Ascending aorta (tissue), 2 donors: ENCODE data around the gene ARPC1B. TPM values are rescaled to one million over a fixed set of nuclear protein-coding genes. Genes with fewer than 3 reads are reported as not detected.

Source experiments
- DNase-seq, 2 donors: peaks; one replicate each; pipeline ENCODE4 v3.0.0-alpha.2; 2019; ENCODE audit warnings: low spot score in 2 of 2
- H3K27ac ChIP-seq, 2 donors: fragments of 200-600 bp; sonication (generic); one replicate each; pipeline ENCODE4 v1.5.1; 2016 to 2017; ENCODE audit warnings: mild to moderate bottlenecking in 1 of 2
- H3K27me3 ChIP-seq: fragments of 200-600 bp; sonication (generic); one replicate; pipeline ENCODE4 v1.5.1; 2017
- H3K36me3 ChIP-seq, 2 donors: fragments of 200-600 bp; sonication (generic); one replicate each; pipeline ENCODE4 v1.5.1; 2016
- H3K4me1 ChIP-seq, 2 donors: fragments of 200-600 bp; sonication (generic); one replicate each; pipeline ENCODE4 v1.5.1; 2016 to 2017; ENCODE audit warnings: mild to moderate bottlenecking in 1 of 2
- H3K4me3 ChIP-seq, 2 donors: fragments of 200-600 bp; sonication (generic); one replicate each; pipeline ENCODE4 v1.5.1; 2016 to 2017; ENCODE audit warnings: mild to moderate bottlenecking in 1 of 2
- H3K9me3 ChIP-seq, 2 donors: fragments of 200-600 bp; sonication (generic); one replicate each; pipeline ENCODE4 v1.5.1; 2016
- intact Hi-C: fragments of 100-400 bp; cut with DNase I; formaldehyde crosslinking; loops from one replicate; pipeline ENCODE4 v1.15.1; 2023
- total RNA-seq: library from RNA; depleted of rRNA; stranded (reverse); fragments of >200 nt; gene quantifications from one replicate; pipeline ENCODE4 v1.1.0, GENCODE V29; 2016
- TF ChIP-seq, protein P1 (sequence below), 3 experiments: fragments of 200-600 bp in 2 of 3; fragments of 450-650 bp in 1 of 3; sonication (generic) in 2 of 3; IDR thresholded peaks; one replicate each; pipeline ENCODE4 v1.5.1; 2016 to 2019; ENCODE audit warnings: antibody characterized with exemption in 3 of 3, mild to moderate bottlenecking in 1 of 3, moderate library complexity in 1 of 3

Gene ARPC1B
- total RNA-seq, 1 donor from 2014 or later: 360 TPM

DNA sequence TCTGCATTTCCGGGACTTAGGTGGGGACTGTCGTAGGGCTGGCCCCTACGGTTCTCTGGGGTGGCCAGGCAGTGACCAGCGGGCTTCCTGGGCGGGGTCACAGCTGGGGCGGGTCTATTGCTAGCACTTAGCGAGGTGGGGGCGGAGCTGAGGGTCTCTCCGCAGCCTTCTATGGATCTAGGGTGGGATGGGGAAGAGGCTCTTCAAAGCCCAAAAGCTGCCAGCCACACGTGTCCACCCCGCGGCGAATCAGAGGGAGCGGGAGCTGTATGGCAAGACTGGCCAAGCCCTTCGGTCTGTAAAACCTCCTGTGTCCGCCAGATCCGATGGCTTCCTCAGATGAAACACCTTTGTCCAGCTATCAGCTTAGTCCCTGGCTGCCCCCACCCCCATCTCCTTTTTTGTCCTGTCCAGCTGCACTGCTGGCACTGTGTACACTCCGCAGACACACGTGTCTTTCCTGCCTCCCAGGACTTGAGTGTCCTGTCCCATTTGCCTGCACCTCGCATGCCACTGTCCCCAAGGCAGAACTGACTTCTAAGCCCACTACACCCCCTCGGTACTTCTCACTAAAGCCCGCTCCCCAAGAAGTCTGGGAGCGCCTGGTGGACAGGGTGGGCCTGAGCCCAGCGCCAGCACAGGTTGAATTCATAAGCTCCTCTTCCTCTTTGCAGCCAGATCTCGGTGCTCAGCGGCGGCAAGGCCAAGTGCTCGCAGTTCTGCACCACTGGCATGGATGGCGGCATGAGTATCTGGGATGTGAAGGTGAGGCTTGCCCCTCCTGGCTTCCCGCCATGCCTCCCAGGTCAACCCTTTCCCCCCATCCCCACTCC lies 19.0 kb downstream of the ARPC1B start:
- peak in 1 of 2 donors; percentile 76 for DNase-seq
- no peaks in the 10 kb centered on the region for H3K27me3 ChIP-seq
- intact Hi-C loops: loop anchor here (1.0 kb wide), 1 partner anchor 16 kb away; no protein-coding TSS in a partner anchor
- peaks cover 8 to 11% of the 10 kb centered on the region in 2 donors for H3K4me1 ChIP-seq
- H3K27ac ChIP-seq: peak overlapping the region; percentile 73 to 83
- TF ChIP-seq, protein P1, sequence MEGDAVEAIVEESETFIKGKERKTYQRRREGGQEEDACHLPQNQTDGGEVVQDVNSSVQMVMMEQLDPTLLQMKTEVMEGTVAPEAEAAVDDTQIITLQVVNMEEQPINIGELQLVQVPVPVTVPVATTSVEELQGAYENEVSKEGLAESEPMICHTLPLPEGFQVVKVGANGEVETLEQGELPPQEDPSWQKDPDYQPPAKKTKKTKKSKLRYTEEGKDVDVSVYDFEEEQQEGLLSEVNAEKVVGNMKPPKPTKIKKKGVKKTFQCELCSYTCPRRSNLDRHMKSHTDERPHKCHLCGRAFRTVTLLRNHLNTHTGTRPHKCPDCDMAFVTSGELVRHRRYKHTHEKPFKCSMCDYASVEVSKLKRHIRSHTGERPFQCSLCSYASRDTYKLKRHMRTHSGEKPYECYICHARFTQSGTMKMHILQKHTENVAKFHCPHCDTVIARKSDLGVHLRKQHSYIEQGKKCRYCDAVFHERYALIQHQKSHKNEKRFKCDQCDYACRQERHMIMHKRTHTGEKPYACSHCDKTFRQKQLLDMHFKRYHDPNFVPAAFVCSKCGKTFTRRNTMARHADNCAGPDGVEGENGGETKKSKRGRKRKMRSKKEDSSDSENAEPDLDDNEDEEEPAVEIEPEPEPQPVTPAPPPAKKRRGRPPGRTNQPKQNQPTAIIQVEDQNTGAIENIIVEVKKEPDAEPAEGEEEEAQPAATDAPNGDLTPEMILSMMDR (IDR thresholded peaks at IDR 0.05): no peak
- H3K9me3 ChIP-seq: no peaks in the 10 kb centered on the region
- H3K36me3 ChIP-seq: peaks cover 42 to 76% of the 10 kb centered on the region in 2 donors
- peak overlapping the region; percentile 62 to 80 for H3K4me3 ChIP-seq

DNA sequence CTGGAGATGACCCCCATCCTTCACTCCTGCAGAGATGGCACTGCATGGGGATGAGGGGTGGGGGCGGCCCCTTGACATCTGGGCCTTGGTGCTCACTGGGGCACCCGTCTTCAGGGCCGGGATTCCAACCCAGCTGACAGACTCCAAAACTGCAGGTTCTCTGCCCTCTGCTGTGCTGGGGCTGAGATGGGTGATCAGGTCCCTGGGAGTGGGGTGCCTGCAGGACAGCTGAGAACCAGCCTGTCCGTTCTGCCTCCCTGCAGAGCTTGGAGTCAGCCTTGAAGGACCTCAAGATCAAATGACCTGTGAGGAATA lies 19.6 kb downstream of the ARPC1B start:
- Histone ChIP-seq H3K27ac (no peak overlapping the region), H3K27me3 (no peaks in the 10 kb centered on the region), H3K4me1 (peaks cover 8 to 11% of the 10 kb centered on the region in 2 donors), H3K4me3 (peak overlapping the region in 1 of 2 donors; percentile 80), H3K36me3 (peaks cover 42 to 76% of the 10 kb centered on the region in 2 donors), H3K9me3 (no peaks in the 10 kb centered on the region)
- intact Hi-C loops: no loop called here
- no peak for DNase-seq
- TF ChIP-seq, protein P1 (IDR thresholded peaks at IDR 0.05): no peak

DNA sequence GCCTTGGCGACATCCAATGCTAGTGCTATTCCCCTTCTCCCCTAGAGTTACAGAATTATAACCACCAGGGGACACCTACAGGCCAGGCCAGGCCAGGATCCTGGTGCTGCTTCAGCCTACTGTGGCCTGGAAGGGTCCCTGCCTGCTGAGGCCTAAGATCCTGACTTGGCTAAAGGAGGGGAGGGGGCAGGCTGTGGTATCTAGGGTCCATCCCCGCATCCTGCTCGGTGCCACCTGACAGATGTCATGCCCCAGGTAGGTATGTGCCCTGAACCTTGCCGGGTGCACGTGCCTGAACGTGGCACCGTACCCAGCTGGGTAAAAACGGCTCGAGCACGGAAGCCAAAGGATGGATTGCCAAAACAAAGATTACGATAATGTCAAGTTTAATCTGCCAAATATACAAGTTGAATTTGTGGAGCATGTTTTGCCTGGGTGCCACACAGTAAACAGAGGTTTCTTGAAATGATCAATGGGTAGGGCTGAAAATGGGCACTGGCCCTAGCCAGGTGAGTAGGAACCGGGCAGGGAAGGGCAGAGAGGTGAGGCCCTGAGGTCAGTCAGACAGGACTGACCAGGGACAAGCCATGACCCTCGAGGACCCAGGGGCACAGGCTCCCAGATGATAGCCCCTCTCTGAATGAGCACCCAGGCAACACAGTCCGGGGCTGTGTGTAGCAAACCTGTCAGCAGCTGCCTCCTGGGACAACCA lies 21.2 kb downstream of the ARPC1B start:
- peaks cover 8 to 11% of the 10 kb centered on the region in 2 donors for H3K4me1 ChIP-seq
- H3K27me3 ChIP-seq: no peaks in the 10 kb centered on the region
- peaks cover 42 to 76% of the 10 kb centered on the region in 2 donors for H3K36me3 ChIP-seq
- no peak for DNase-seq
- intact Hi-C loops: no loop called here
- TF ChIP-seq, protein P1 (IDR thresholded peaks at IDR 0.05): peak in 1 of 3 experiments; percentile 7
- no peak overlapping the region for H3K4me3 ChIP-seq
- peak overlapping the region in 1 of 2 donors; percentile 20 for H3K27ac ChIP-seq
- H3K9me3 ChIP-seq: no peaks in the 10 kb centered on the region

DNA sequence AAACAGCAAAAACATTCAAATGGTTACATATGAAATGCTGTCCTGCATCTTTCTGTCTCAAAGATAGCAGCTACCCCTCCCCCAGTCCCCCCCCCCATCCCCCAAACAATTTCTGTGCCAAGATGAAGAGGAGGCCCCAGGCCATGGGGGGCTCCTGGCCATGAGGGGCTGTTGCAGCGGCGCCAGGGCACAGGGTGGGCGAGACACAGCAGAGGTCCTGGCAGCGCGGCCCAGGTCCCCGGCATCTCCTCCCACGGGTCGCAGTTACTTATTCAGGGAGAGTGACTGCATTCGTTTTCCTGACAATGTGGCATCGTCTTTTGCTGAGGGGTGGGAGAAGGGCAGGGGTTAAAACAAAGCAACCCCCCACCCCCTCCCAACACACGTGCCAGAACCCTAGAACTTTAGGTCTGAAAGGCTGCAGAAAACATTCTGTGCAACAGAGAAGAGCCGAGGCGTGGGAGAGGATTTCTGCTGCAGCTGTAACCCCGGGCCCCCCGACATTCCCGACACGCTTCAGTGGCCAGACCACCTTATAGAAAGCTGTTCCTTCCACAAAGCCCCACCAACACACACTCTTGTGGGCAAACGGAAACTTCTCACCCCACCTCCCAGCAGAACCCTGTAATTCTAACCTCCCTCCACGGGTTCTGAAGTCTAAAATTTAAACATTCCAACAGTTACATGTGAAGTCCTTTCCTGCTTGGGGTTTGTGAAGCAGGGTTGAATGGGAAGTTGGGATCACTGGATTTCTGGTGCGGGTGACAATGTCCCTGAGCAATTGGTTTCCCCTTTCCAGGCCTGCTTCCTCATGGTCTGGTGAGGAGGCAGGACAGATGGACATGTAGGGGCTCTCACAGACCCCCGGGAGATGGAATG lies 22.1 kb downstream of the ARPC1B start:
- Histone ChIP-seq H3K27ac (no peak overlapping the region), H3K4me3 (no peak overlapping the region), H3K27me3 (no peaks in the 10 kb centered on the region), H3K9me3 (no peaks in the 10 kb centered on the region), H3K4me1 (peaks cover 8 to 11% of the 10 kb centered on the region in 2 donors), H3K36me3 (peaks cover 44 to 77% of the 10 kb centered on the region in 2 donors)
- TF ChIP-seq, protein P1 (IDR thresholded peaks at IDR 0.05): no peak
- intact Hi-C loops: no loop called here
- DNase-seq: no peak

DNA sequence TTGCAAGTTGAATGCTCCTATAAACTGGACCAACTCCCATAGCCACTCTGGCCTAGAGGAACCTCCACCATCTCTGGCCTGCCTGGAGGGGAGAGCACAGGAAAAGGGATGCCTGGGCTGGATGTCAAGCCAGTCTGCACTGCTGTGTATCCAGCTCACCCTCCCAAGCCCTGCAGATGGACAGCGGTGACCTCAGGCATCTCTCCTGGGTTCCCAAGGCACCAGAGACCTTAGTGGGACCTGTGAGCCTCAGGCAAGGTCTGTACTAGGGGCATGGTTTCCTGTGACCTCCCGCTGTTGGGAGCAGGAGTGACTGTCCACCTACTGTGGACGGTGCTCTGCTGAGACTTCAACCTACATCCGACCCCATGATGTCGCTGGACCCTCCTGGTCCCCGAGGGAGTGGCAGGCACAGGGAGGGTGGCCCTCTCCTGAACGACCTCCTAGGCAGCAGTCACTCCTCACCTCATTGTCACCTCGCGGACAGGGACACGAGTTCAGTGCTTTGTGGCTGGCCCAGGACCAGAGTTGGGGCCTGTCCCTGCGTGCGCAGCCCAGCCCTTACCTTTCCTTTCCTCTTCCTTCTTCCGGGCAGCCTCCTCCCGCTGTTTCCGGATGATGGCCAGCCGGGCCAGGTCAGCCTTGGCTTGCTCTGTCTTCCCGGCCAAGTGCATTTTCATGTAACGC lies 22.9 kb downstream of the ARPC1B start:
- H3K36me3 ChIP-seq: peaks cover 49 to 85% of the 10 kb centered on the region in 2 donors
- no peaks in the 10 kb centered on the region for H3K27me3 ChIP-seq
- DNase-seq: no peak
- intact Hi-C loops: no loop called here
- TF ChIP-seq, protein P1 (IDR thresholded peaks at IDR 0.05): no peak
- no peaks in the 10 kb centered on the region for H3K9me3 ChIP-seq
- H3K27ac ChIP-seq: no peak overlapping the region
- H3K4me1 ChIP-seq: peaks cover 6 to 9% of the 10 kb centered on the region in 2 donors
- no peak overlapping the region for H3K4me3 ChIP-seq
